Keratinocyte (primary cell): Measurements from ENCODE around the gene COG5. TPM values are rescaled to one million over a fixed set of nuclear protein-coding genes. Genes with fewer than 3 reads are reported as not detected.

Experiments
- DNase-seq: peaks from one replicate; pipeline ENCODE4 v3.0.0-alpha.2; 2011; ENCODE audit warnings: low read depth, missing footprints, low spot score
- FAIRE-seq: peaks from 2 replicates; lab custom pipeline; 2011; peaks lifted over from hg19 to GRCh38; lab: Jason Lieb, UNC
- H2AFZ ChIP-seq: 2 replicates; pipeline ENCODE4 v1.6.0; 2012; ENCODE audit warnings: low read length, control low read depth, inconsistent platforms; ENCODE audit not compliant: control insufficient read depth
- H3K27ac ChIP-seq: 2 replicates; pipeline ENCODE4 v1.5.1; 2011; ENCODE audit warnings: low read length; ENCODE audit not compliant: control insufficient read depth, insufficient read depth
- H3K27me3 ChIP-seq: 3 replicates; pipeline ENCODE4 v1.6.0; 2011; ENCODE audit warnings: low read length; ENCODE audit not compliant: control insufficient read depth, insufficient read depth; ENCODE audit errors: extremely low read depth
- H3K36me3 ChIP-seq, 2 experiments: 2 replicates in 1 of 2; 3 replicates in 1 of 2; pipeline ENCODE4 v1.5.1; 2011; ENCODE audit warnings: low read length in 2 of 2, mild to moderate bottlenecking in 1 of 2; ENCODE audit not compliant: control insufficient read depth in 2 of 2, insufficient read depth in 2 of 2; ENCODE audit errors: extremely low read depth in 1 of 2
- H3K4me1 ChIP-seq: 3 replicates; pipeline ENCODE4 v1.5.1; 2011; ENCODE audit warnings: low read length; ENCODE audit not compliant: control insufficient read depth, insufficient read depth; ENCODE audit errors: extremely low read depth
- H3K4me2 ChIP-seq: 3 replicates; pipeline ENCODE4 v1.6.0; 2011; ENCODE audit warnings: low read depth, low read length; ENCODE audit not compliant: control insufficient read depth, insufficient read depth; ENCODE audit errors: extremely low read depth
- H3K4me3 ChIP-seq, 3 experiments: fragments of 200-600 bp in 1 of 3; sonication (generic) in 1 of 3; 2 replicates in 2 of 3; 3 replicates in 1 of 3; pipeline ENCODE4 v1.5.1; 2011 to 2016; ENCODE audit warnings: low read length in 3 of 3, mild to moderate bottlenecking in 3 of 3, control low read depth in 2 of 3, inconsistent platforms in 1 of 3, low read depth in 1 of 3, mixed read lengths in 1 of 3, mixed run types in 1 of 3, moderate library complexity in 1 of 3; ENCODE audit not compliant: control insufficient read depth in 2 of 3, insufficient read depth in 2 of 3; ENCODE audit errors: extremely low read depth in 1 of 3
- H3K79me2 ChIP-seq: 2 replicates; pipeline ENCODE4 v1.6.0; 2012; ENCODE audit warnings: low read length; ENCODE audit not compliant: control insufficient read depth, insufficient read depth
- H3K9ac ChIP-seq: 3 replicates; pipeline ENCODE4 v1.6.0; 2011; ENCODE audit warnings: low read length; ENCODE audit not compliant: control insufficient read depth, insufficient read depth; ENCODE audit errors: extremely low read depth
- H3K9me1 ChIP-seq: 3 replicates; pipeline ENCODE4 v1.6.0; 2011; ENCODE audit warnings: low read length; ENCODE audit not compliant: control insufficient read depth, insufficient read depth; ENCODE audit errors: extremely low read depth
- H3K9me3 ChIP-seq: 2 replicates; pipeline ENCODE4 v1.5.1; 2012; ENCODE audit warnings: low read depth, low read length; ENCODE audit not compliant: control insufficient read depth
- H4K20me1 ChIP-seq: 3 replicates; pipeline ENCODE4 v1.6.0; 2011; ENCODE audit warnings: low read length; ENCODE audit not compliant: control insufficient read depth, insufficient read depth; ENCODE audit errors: extremely low read depth
- EZH2 ChIP-seq: IDR thresholded peaks from one replicate; pipeline ENCODE4 v1.6.1; 2012; ENCODE audit warnings: inconsistent platforms, mild to moderate bottlenecking, low read length, moderate library complexity
- dilution Hi-C: fragments of 300-500 bp; cut with MboI; formaldehyde crosslinking; loops from one replicate; pipeline ENCODE4 v1.7.0; 2020; ENCODE audit warnings: low sequenced_read_pairs; ENCODE audit not compliant: extremely low pct_ligation_motif_present
- polyA plus RNA-seq, 5 experiments: library from polyadenylated mRNA; depleted of rRNA in 3 of 5; stranded (reverse) in 3 of 5; stranded (forward) in 1 of 5; unstranded in 1 of 5; fragments of >200 nt; gene quantifications; 1 replicate in 1 of 5; 2 replicates in 3 of 5; 3 replicates in 1 of 5; pipeline versions ENCODE4 v1.2.1 to v1.2.3, GENCODE V29; 2011 to 2012; ENCODE audit warnings: missing spikeins in 2 of 5, low read depth in 1 of 5, low replicate concordance in 1 of 5
- TF ChIP-seq, protein P1 (sequence below), 3 experiments: IDR thresholded peaks in 1 of 3; conservative IDR thresholded peaks in 1 of 3; optimal IDR thresholded peaks in 1 of 3; 2 replicates in 2 of 3; 3 replicates in 1 of 3; pipeline versions ENCODE3 to v1.5.1; 2011; ENCODE audit warnings: low read length in 3 of 3, mild to moderate bottlenecking in 3 of 3, moderate library complexity in 2 of 3, control low read depth in 1 of 3, inconsistent platforms in 1 of 3; ENCODE audit not compliant: insufficient read depth in 2 of 3; ENCODE audit errors: extremely low read depth in 1 of 3

Gene COG5
- polyA plus RNA-seq, 1 donor (not counting 4 experiments of a cell fraction or from before 2014, with no cell fraction given) = 50.7 TPM

DNA sequence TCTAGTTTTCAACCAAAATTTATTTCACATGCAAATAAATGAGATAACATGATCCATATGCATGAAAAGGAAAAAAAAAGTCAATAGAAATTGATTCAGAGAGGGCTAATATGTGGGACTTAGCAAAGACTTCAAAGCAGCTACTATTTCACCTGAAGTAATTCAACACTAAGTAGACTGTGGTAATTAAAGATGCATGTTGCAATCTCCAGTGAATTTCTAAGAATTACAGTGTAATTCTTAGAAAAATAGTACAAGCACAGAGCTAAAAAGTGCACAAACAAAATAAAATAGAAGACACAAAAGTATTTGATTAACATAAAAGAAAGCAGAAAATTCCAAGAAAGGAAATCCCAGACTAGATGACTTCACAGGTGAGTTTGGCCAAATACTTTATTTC, 68.2 kb downstream of the COG5 start:
- H3K9me1 ChIP-seq = no peaks in the 10 kb centered on the region
- H3K4me3 ChIP-seq = no peak overlapping the region
- H4K20me1 ChIP-seq = peaks cover 4% of the 10 kb centered on the region
- peaks cover 53% of the 10 kb centered on the region for H3K79me2 ChIP-seq
- H3K27ac ChIP-seq = no peak overlapping the region
- no peaks in the 10 kb centered on the region for H3K27me3 ChIP-seq
- no peak for TF ChIP-seq EZH2
- TF ChIP-seq, protein P1, sequence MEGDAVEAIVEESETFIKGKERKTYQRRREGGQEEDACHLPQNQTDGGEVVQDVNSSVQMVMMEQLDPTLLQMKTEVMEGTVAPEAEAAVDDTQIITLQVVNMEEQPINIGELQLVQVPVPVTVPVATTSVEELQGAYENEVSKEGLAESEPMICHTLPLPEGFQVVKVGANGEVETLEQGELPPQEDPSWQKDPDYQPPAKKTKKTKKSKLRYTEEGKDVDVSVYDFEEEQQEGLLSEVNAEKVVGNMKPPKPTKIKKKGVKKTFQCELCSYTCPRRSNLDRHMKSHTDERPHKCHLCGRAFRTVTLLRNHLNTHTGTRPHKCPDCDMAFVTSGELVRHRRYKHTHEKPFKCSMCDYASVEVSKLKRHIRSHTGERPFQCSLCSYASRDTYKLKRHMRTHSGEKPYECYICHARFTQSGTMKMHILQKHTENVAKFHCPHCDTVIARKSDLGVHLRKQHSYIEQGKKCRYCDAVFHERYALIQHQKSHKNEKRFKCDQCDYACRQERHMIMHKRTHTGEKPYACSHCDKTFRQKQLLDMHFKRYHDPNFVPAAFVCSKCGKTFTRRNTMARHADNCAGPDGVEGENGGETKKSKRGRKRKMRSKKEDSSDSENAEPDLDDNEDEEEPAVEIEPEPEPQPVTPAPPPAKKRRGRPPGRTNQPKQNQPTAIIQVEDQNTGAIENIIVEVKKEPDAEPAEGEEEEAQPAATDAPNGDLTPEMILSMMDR (optimal IDR thresholded peaks at IDR 0.05 in 1 of 3, IDR thresholded peaks at IDR 0.05 in 1 of 3, conservative IDR thresholded peaks at IDR 0.05 in 1 of 3; ENCODE audit: extremely low read depth in 1 of 3, insufficient read depth in 2 of 3, low read length in 3 of 3) = no peak
- H3K4me2 ChIP-seq = no peak overlapping the region
- FAIRE-seq (no peak), DNase-seq (no peak)
- H3K9ac ChIP-seq = no peak overlapping the region
- H2AFZ ChIP-seq = no peak overlapping the region
- no peaks in the 10 kb centered on the region for H3K36me3 ChIP-seq
- no peaks in the 10 kb centered on the region for H3K9me3 ChIP-seq
- no peaks in the 10 kb centered on the region for H3K4me1 ChIP-seq
- dilution Hi-C loops = no loop called here

DNA sequence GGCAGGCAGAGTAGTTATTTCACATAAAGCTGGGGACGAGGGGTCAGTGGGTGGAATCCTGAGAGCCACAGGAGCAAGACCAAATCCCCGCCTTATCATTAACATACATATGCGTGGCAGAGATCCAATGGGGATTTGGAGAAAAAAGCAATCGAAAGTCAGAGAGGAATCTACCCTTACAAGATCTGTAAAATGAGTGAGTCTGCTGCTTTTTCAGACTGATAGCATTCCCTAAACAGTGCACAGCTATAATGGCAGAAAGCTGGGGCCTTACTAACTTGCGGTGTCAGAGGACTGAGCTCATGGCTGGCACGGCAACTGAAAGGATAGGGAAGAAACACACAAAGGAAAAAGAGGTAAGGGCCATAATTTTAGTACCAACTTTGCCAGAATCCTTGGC, 68.8 kb downstream of the COG5 start:
- no peak overlapping the region for H3K27ac ChIP-seq

More for the DNA sequence above, 68.8 kb downstream of the COG5 start:
- no peaks in the 10 kb centered on the region for H3K4me1 ChIP-seq
- H3K9me1 ChIP-seq = no peaks in the 10 kb centered on the region
- no peak overlapping the region for H3K4me2 ChIP-seq
- DNase-seq (no peak), FAIRE-seq (no peak)
- no peaks in the 10 kb centered on the region for H3K36me3 ChIP-seq
- peaks cover 4% of the 10 kb centered on the region for H4K20me1 ChIP-seq
- TF ChIP-seq EZH2 = no peak
- TF ChIP-seq, protein P1 (optimal IDR thresholded peaks at IDR 0.05 in 1 of 3, IDR thresholded peaks at IDR 0.05 in 1 of 3, conservative IDR thresholded peaks at IDR 0.05 in 1 of 3; ENCODE audit: extremely low read depth in 1 of 3, insufficient read depth in 2 of 3, low read length in 3 of 3) = no peak
- dilution Hi-C loops = no loop called here
- H2AFZ ChIP-seq = no peak overlapping the region
- no peaks in the 10 kb centered on the region for H3K9me3 ChIP-seq
- no peak overlapping the region for H3K9ac ChIP-seq
- H3K79me2 ChIP-seq = peaks cover 57% of the 10 kb centered on the region
- H3K27me3 ChIP-seq = no peaks in the 10 kb centered on the region
- no peak overlapping the region for H3K4me3 ChIP-seq
